ENCODE measurements around the gene DTNB.
"Not testable (repeated sequence)": the region's sequence is repeated elsewhere in the genome, so short reads cannot be mapped to it uniquely, and the experiment has no call there.

DTNB gene

DNA sequence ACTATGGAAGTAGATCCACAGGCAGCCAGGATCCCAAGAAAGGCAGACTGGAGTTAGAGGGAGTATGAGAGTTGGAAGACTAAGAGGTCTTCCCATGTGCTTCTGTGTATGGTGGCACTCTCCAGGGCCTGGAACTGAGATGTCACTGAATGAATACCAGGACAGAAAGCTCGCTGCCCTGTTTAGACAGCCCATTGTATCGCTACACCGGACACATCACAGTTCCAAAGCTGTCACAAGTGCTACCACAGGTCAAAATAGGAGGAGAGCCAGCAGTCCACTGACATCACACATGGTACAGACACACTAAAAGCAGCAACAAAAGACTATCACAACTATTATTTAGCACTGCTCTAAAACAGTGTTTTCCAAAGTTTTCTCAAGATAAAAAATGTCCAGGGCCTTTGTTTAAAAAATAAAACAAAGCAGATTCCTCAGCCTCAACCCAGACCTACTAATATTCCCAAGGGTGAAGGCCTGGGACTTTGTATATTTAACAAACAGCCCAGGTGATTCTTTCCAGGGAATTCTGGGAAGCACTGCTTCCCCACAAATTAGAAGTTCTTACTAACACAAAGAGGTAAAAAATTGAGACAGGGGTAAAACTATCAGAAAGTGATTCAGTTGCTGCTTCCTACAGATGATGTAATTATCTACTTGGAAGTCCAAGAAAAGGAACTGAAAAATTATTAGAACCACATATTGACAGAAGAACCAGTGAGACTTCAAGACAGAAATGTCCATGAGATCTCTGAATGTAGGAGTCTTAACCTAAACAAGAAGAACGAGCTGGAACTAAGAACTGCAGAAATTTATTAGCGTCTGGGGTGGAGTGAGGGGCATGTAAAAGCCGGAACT, 116.0 kb downstream of the DTNB start:
- no peak for DNase-seq (ENCODE audit: low read depth)
- TF ChIP-seq, protein P1, sequence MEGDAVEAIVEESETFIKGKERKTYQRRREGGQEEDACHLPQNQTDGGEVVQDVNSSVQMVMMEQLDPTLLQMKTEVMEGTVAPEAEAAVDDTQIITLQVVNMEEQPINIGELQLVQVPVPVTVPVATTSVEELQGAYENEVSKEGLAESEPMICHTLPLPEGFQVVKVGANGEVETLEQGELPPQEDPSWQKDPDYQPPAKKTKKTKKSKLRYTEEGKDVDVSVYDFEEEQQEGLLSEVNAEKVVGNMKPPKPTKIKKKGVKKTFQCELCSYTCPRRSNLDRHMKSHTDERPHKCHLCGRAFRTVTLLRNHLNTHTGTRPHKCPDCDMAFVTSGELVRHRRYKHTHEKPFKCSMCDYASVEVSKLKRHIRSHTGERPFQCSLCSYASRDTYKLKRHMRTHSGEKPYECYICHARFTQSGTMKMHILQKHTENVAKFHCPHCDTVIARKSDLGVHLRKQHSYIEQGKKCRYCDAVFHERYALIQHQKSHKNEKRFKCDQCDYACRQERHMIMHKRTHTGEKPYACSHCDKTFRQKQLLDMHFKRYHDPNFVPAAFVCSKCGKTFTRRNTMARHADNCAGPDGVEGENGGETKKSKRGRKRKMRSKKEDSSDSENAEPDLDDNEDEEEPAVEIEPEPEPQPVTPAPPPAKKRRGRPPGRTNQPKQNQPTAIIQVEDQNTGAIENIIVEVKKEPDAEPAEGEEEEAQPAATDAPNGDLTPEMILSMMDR (conservative IDR thresholded peaks at IDR 0.05; ENCODE audit: low read depth, low read length): no peak

DNA sequence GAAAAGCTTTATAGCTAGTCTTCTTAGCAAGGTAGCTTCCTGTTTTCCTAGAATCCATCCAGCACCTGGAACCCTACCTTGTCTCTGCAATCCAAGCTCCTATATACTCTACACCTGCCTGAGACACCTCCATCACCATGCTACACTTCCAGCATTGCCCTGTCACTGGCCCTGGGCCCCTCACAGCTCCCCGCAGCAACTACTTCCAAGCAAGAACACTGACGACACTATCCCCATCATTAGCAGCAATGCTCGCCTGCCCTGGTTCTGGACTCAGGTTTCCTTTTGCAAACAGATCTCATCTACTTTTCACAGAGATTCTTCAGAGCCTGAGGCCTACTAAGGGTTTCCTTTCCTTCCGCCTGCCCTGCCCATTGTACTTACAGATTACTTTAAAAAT, 121.1 kb downstream of the DTNB start:
- TF ChIP-seq, protein P1 (conservative IDR thresholded peaks at IDR 0.05; ENCODE audit: low read depth, low read length): no peak
- no peak for DNase-seq (ENCODE audit: low read depth)
- H3K4me3 ChIP-seq (ENCODE audit: low read depth, low read length): no peak overlapping the region

More for the DNA sequence above, 116.0 kb downstream of the DTNB start:
- H3K4me3 ChIP-seq (ENCODE audit: low read depth, low read length): no peak overlapping the region

DNA sequence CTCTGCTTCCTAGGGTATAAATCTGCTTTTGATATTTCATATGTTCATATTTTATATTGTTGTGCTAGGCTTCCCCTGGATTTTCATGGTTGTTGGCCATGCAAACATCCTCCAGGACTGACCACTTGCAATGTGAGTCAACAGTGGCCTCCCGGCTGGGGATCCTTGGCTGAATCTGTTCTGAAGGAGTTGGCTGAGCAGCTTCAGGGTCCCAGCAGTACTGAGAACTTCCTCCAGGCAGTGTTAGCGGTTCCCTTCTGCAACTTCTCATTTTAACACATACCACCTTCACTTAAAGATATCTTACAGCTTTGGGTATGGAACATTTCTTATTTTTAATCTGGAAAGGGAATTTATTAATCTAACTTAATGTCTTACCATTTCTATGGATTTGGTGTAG, 122.1 kb downstream of the DTNB start:
- no peak overlapping the region for H3K4me3 ChIP-seq (ENCODE audit: low read depth, low read length)
- peak; percentile 32 for DNase-seq (ENCODE audit: low read depth)
- TF ChIP-seq, protein P1 (conservative IDR thresholded peaks at IDR 0.05; ENCODE audit: low read depth, low read length): peak; percentile 23

DNA sequence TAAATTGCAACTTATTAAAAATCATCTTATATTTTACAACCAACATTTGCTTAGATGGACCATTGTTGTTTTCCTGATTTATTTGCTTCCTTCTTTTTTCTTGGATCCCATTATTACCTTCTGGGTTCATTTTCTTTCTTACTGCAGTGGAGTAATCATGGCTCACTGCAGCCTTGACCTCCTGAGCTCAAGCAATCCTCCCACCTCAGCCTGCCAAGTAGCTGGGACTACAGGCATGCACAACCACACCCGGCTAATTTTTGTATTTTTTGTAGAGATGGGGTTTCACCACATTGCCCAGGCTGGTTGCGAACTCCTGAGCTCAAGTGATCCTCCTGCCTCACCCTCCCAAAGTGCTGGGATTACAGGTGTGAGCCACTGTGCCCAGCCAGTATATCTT, 123.8 kb downstream of the DTNB start:
- not testable (repeated sequence) for DNase-seq (ENCODE audit: low read depth)

DNA sequence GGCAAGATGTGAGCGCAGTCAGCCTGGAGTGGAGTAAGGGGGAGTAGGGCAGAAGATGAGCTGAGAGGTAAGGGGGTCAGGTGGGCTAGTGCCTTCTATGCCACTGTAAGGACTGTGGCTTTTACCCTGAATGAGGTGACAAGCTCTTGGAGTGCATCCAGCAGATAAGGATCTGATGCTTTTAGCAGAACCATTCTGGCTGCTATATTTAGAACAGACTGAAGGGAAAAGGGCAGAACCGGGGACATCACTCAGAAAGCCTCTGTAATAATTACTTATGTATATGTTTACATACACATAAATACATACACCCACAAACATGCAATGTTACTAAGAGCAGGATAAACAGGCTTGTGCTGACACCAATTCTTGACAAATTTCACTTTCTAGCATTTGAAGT, 124.8 kb downstream of the DTNB start:
- H3K4me3 ChIP-seq (ENCODE audit: low read depth, low read length): no peak overlapping the region
- no peak for DNase-seq (ENCODE audit: low read depth)
- TF ChIP-seq, protein P1 (conservative IDR thresholded peaks at IDR 0.05; ENCODE audit: low read depth, low read length): no peak

More for the DNA sequence above, 123.8 kb downstream of the DTNB start:
- H3K4me3 ChIP-seq (ENCODE audit: low read depth, low read length): not testable (repeated sequence)

DNA sequence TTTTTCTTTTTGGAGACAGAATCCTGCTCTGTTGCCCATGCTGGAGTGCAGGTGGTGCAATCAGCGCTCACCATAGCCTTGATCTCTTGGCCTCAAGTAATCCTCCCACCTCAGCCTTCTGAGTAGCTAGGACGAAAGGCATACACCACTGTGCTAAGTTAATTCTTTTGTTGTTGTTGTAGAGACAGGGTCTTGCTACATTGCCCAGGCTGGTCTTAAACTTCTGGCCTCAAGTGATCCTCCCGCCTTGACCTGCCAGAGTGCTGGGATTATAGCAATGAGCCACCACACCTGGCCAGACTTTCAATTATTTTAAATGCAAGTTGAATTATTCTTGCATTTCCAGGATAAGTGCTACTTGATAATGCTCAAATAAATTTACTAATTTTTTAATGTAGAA, 126.5 kb downstream of the DTNB start:
- no peak overlapping the region for H3K4me3 ChIP-seq (ENCODE audit: low read depth, low read length)
- DNase-seq (ENCODE audit: low read depth): no peak
- TF ChIP-seq, protein P1 (conservative IDR thresholded peaks at IDR 0.05; ENCODE audit: low read depth, low read length): no peak

DNA sequence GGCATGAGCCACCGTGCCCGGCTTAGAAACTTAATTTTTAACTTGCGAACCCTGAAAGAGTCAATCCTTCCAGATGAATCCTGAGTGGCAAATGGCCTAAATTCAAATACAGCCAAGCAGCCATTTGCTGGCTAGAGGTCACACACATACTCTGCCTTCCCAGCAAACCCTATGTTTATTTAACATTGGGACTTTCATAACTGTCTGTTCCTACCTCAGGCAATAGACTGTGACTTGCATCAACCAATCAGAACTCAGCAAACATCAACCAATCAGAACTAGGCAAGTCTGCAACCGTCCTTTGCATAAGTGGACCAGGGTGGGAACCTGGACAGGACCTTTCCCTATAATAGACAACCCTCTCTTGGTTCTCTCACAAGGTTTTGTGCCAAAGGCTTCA, 127.5 kb downstream of the DTNB start:
- H3K4me3 ChIP-seq (ENCODE audit: low read depth, low read length): no peak overlapping the region
- no peak for DNase-seq (ENCODE audit: low read depth)
- TF ChIP-seq, protein P1 (conservative IDR thresholded peaks at IDR 0.05; ENCODE audit: low read depth, low read length): no peak

Data from choroid plexus epithelial cell (primary cell).